HG02610 (cell line): ENCODE results near the gene TMEM176B.

ENCODE experiments used
- ATAC-seq: cut with Tn5 transposase; IDR thresholded peaks from one replicate; pipeline ENCODE4 v1.9.1; 2021; ENCODE audit warnings: mild to moderate bottlenecking, moderate library complexity; ENCODE audit not compliant: unreplicated experiment

Gene TMEM176B

GRCh38 chr7:150799741-150800580 is at the start of gene TMEM176B:
TMEM176B (minus strand) TSS chr7:150800364; CDS start chr7:150796569, 3,795 bp downstream.
- ATAC-seq: no peak

- no peak for ATAC-seq
Observed at GRCh38 chr7:150849204-150849775, 49.1 kb upstream of the TMEM176B start.

- no peak for ATAC-seq
Observed at GRCh38 chr7:150848561-150849115, 48.5 kb upstream of the TMEM176B start.

GRCh38 chr7:150848111-150848510 is 47.9 kb upstream of the TMEM176B start:
- ATAC-seq: no peak

GRCh38 chr7:150847536-150847935 is 47.4 kb upstream of the TMEM176B start:
- ATAC-seq: no peak

GRCh38 chr7:150846291-150847115 is 46.3 kb upstream of the TMEM176B start:
- ATAC-seq: no peak

- ATAC-seq: no peak
Observed at GRCh38 chr7:150845421-150845861, 45.3 kb upstream of the TMEM176B start.

GRCh38 chr7:150842716-150843115 is 42.6 kb upstream of the TMEM176B start:
- no peak for ATAC-seq

- ATAC-seq: no peak
Observed at GRCh38 chr7:150842018-150842417, 41.9 kb upstream of the TMEM176B start.

- ATAC-seq: no peak
Observed at GRCh38 chr7:150838965-150839650, 38.9 kb upstream of the TMEM176B start.

- no peak for ATAC-seq
Observed at GRCh38 chr7:150835702-150836280, 35.6 kb upstream of the TMEM176B start.

- ATAC-seq: no peak
Observed at GRCh38 chr7:150835019-150835418, 34.9 kb upstream of the TMEM176B start.

- ATAC-seq: no peak
Observed at GRCh38 chr7:150831851-150832250, 31.7 kb upstream of the TMEM176B start.

GRCh38 chr7:150830937-150831336 is 30.8 kb upstream of the TMEM176B start:
- no peak for ATAC-seq

GRCh38 chr7:150829426-150829825 is 29.3 kb upstream of the TMEM176B start:
- ATAC-seq: no peak

- ATAC-seq: no peak
Observed at GRCh38 chr7:150828384-150828783, 28.2 kb upstream of the TMEM176B start.

- ATAC-seq: no peak
Observed at GRCh38 chr7:150826061-150826849, 26.1 kb upstream of the TMEM176B start.

GRCh38 chr7:150824379-150825177 is 24.4 kb upstream of the TMEM176B start:
- ATAC-seq: no peak
